ENCODE measurements around the gene RPL15. TPM values are rescaled to one million over a fixed set of nuclear protein-coding genes. Genes with fewer than 3 reads are reported as not detected.
"Not testable (repeated sequence)": the region's sequence is repeated elsewhere in the genome, so short reads cannot be mapped to it uniquely, and the experiment has no call there.

The RPL15 gene
- 1,000 to 10,000 TPM; 2,605 to 3,065 TPM for total RNA-seq

GRCh38 chr3:23916886-23917678 is at the start of gene RPL15, which contains the start of gene NKIRAS1:
TSS of gene RPL15 (plus strand) at chr3:23917132. CDS start at chr3:23917860, 728 bp downstream.
TSS of gene NKIRAS1 (minus strand) at chr3:23916990. CDS start at chr3:23910904, 6,086 bp downstream.
- ATAC-seq = peak; percentile 94

GRCh38 chr3:23867400-23867799 is 49.5 kb upstream of the RPL15 start:
- Mint-ChIP-seq H3K4me1 (peaks cover 26% of the 10 kb centered on the region), H3K27me3 (no peaks in the 10 kb centered on the region), H3K27ac (no peak overlapping the region), H3K9me3 (ENCODE audit: low read depth) (no peaks in the 10 kb centered on the region), H3K4me3 (no peak overlapping the region), H3K36me3 (ENCODE audit: low read depth) (peaks cover 2% of the 10 kb centered on the region)
- DNase-seq (no peak), ATAC-seq (no peak)
- intact Hi-C loops (cut with DNase I, micrococcal nuclease) = no loop called here
- POLR2A ChIA-PET = no interaction called here
- CTCF ChIA-PET = no interaction called here

More at GRCh38 chr3:23916886-23917678, at the start of gene RPL15, which contains the start of gene NKIRAS1:
- Mint-ChIP-seq H3K36me3 (ENCODE audit: low read depth) (peaks cover 52% of the 10 kb centered on the region), H3K9me3 (ENCODE audit: low read depth) (no peaks in the 10 kb centered on the region), H3K4me3 (peak within 1 kb of the TSS; percentile 99), H3K4me1 (peaks cover 43% of the 10 kb centered on the region), H3K27ac (peak within 1 kb of the TSS; percentile 99), H3K27me3 (peaks cover 4% of the 10 kb centered on the region)
- intact Hi-C loops (cut with DNase I, micrococcal nuclease) = loop anchor here (1.0 to 10.0 kb wide), 7 partner anchors 28 to 1866 kb away; partner anchors contain the start of genes NR1D2 (in 2 of the 2), NGLY1 (in 1 of the 2), TOP2B (in 1 of the 2) and UBE2E2 (in 1 of the 2)
- ChIA-PET POLR2A (interaction anchor here (0.6 to 2.9 kb wide), 13 partner anchors 10 to 240 kb away, joined by 3 to 25 read pairs (median 3); partner anchors contain the start of gene NR1D2), CTCF (interaction anchor here (0.6 to 5.3 kb wide), 5 partner anchors 10 to 109 kb away, joined by 3 to 26 read pairs (median 4); no protein-coding TSS in a partner anchor)
- peak; percentile 98 for DNase-seq

- CTCF ChIA-PET = interaction anchor here (0.6 kb wide), 1 partner anchor 10 kb away, joined by 3 read pairs; no protein-coding TSS in a partner anchor
- Mint-ChIP-seq H3K9me3 (ENCODE audit: low read depth) (no peaks in the 10 kb centered on the region), H3K4me1 (peaks cover 24% of the 10 kb centered on the region), H3K4me3 (no peak overlapping the region), H3K27me3 (no peaks in the 10 kb centered on the region), H3K27ac (no peak overlapping the region), H3K36me3 (ENCODE audit: low read depth) (peaks cover 2% of the 10 kb centered on the region)
- intact Hi-C loops (cut with DNase I, micrococcal nuclease) = no loop called here
- POLR2A ChIA-PET = no interaction called here
- DNase-seq = no peak
- ATAC-seq = no peak
Observed at GRCh38 chr3:23867838-23868237, 49.1 kb upstream of the RPL15 start.

GRCh38 chr3:23869977-23870662 is 46.8 kb upstream of the RPL15 start:
- CTCF ChIA-PET = interaction anchor here (0.6 kb wide), 2 partner anchors 26 to 68 kb away, joined by 3 to 4 read pairs; no protein-coding TSS in a partner anchor
- no peak overlapping the region for H3K4me3 Mint-ChIP-seq
- no peaks in the 10 kb centered on the region for H3K9me3 Mint-ChIP-seq (ENCODE audit: low read depth)
- intact Hi-C loops (cut with DNase I, micrococcal nuclease) = no loop called here
- no peak for DNase-seq
- H3K4me1 Mint-ChIP-seq = peaks cover 18% of the 10 kb centered on the region
- no peak overlapping the region for H3K27ac Mint-ChIP-seq
- H3K36me3 Mint-ChIP-seq (ENCODE audit: low read depth) = no peaks in the 10 kb centered on the region
- ATAC-seq = no peak
- POLR2A ChIA-PET = no interaction called here
- H3K27me3 Mint-ChIP-seq = no peaks in the 10 kb centered on the region

- H3K27ac Mint-ChIP-seq; H3K4me3 Mint-ChIP-seq; H3K9me3 Mint-ChIP-seq (ENCODE audit: low read depth); ATAC-seq; POLR2A ChIA-PET; intact Hi-C loops (cut with DNase I, micrococcal nuclease); DNase-seq; H3K27me3 Mint-ChIP-seq; H3K36me3 Mint-ChIP-seq (ENCODE audit: low read depth): not testable (repeated sequence)
- CTCF ChIA-PET = interaction anchor here (0.6 kb wide), 2 partner anchors 26 to 67 kb away, joined by 3 to 4 read pairs; no protein-coding TSS in a partner anchor
- peaks cover 18% of the 10 kb centered on the region for H3K4me1 Mint-ChIP-seq
Observed at GRCh38 chr3:23870663-23871043, 46.3 kb upstream of the RPL15 start.

- H3K9me3 Mint-ChIP-seq (ENCODE audit: low read depth); ATAC-seq; intact Hi-C loops (cut with DNase I, micrococcal nuclease); CTCF ChIA-PET; H3K36me3 Mint-ChIP-seq (ENCODE audit: low read depth); POLR2A ChIA-PET; H3K4me3 Mint-ChIP-seq; H3K27ac Mint-ChIP-seq; DNase-seq; H3K27me3 Mint-ChIP-seq: not testable (repeated sequence)
- peaks cover 14% of the 10 kb centered on the region for H3K4me1 Mint-ChIP-seq
Observed at GRCh38 chr3:23871361-23871760, 45.6 kb upstream of the RPL15 start.

GRCh38 chr3:23872330-23872729 is 44.6 kb upstream of the RPL15 start:
- Mint-ChIP-seq H3K4me3 (no peak overlapping the region), H3K27ac (no peak overlapping the region), H3K9me3 (ENCODE audit: low read depth) (no peaks in the 10 kb centered on the region), H3K36me3 (ENCODE audit: low read depth) (no peaks in the 10 kb centered on the region), H3K27me3 (no peaks in the 10 kb centered on the region), H3K4me1 (peaks cover 15% of the 10 kb centered on the region)
- ChIA-PET POLR2A (no interaction called here), CTCF (interaction anchor here (1.0 kb wide), 1 partner anchor 17 kb away, joined by 3 read pairs; no protein-coding TSS in a partner anchor)
- intact Hi-C loops (cut with DNase I, micrococcal nuclease) = no loop called here
- ATAC-seq = no peak
- DNase-seq = no peak

GRCh38 chr3:23873941-23874340 is 43.0 kb upstream of the RPL15 start:
- Mint-ChIP-seq H3K4me1 (peaks cover 9% of the 10 kb centered on the region), H3K36me3 (ENCODE audit: low read depth) (no peaks in the 10 kb centered on the region), H3K9me3 (ENCODE audit: low read depth) (no peaks in the 10 kb centered on the region), H3K4me3 (no peak overlapping the region), H3K27me3 (no peaks in the 10 kb centered on the region), H3K27ac (no peak overlapping the region)
- no peak for DNase-seq
- no peak for ATAC-seq
- CTCF ChIA-PET = interaction anchor here (0.5 to 1.8 kb wide), 3 partner anchors 10 to 837 kb away, joined by 3 to 5 read pairs (median 3); no protein-coding TSS in a partner anchor
- POLR2A ChIA-PET = interaction anchor here (0.6 kb wide), 2 partner anchors 10 to 53 kb away, joined by 5 to 6 read pairs; no protein-coding TSS in a partner anchor
- intact Hi-C loops (cut with DNase I, micrococcal nuclease) = no loop called here

- H3K36me3 Mint-ChIP-seq (ENCODE audit: low read depth) = no peaks in the 10 kb centered on the region
- H3K9me3 Mint-ChIP-seq (ENCODE audit: low read depth) = no peaks in the 10 kb centered on the region
- H3K27ac Mint-ChIP-seq = peak overlapping the region; percentile 49
- peaks cover 10% of the 10 kb centered on the region for H3K4me1 Mint-ChIP-seq
- CTCF ChIA-PET = interaction anchor here (0.5 to 1.8 kb wide), 4 partner anchors 10 to 837 kb away, joined by 3 to 5 read pairs (median 3); no protein-coding TSS in a partner anchor
- DNase-seq = no peak
- no peak overlapping the region for H3K4me3 Mint-ChIP-seq
- no peaks in the 10 kb centered on the region for H3K27me3 Mint-ChIP-seq
- intact Hi-C loops (cut with DNase I, micrococcal nuclease) = no loop called here
- ATAC-seq = no peak
- POLR2A ChIA-PET = interaction anchor here (0.6 kb wide), 1 partner anchor 11 kb away, joined by 5 read pairs; no protein-coding TSS in a partner anchor
Observed at GRCh38 chr3:23874359-23875112, 42.4 kb upstream of the RPL15 start.

GRCh38 chr3:23875113-23875725 is 41.7 kb upstream of the RPL15 start:
- no peak overlapping the region for H3K27ac Mint-ChIP-seq
- POLR2A ChIA-PET = no interaction called here
- no peaks in the 10 kb centered on the region for H3K9me3 Mint-ChIP-seq (ENCODE audit: low read depth)
- no peak for ATAC-seq
- no peak for DNase-seq
- peaks cover 12% of the 10 kb centered on the region for H3K4me1 Mint-ChIP-seq
- no peaks in the 10 kb centered on the region for H3K27me3 Mint-ChIP-seq
- intact Hi-C loops (cut with DNase I, micrococcal nuclease) = no loop called here
- no peak overlapping the region for H3K4me3 Mint-ChIP-seq
- CTCF ChIA-PET = interaction anchor here (0.7 to 1.8 kb wide), 2 partner anchors 13 to 14 kb away, joined by 3 to 5 read pairs; no protein-coding TSS in a partner anchor
- H3K36me3 Mint-ChIP-seq (ENCODE audit: low read depth) = no peaks in the 10 kb centered on the region

Measured in activated CD4-positive, alpha-beta T cell treated with anti-CD3 and anti-CD28 coated beads for 36 hours (primary cell).